ENCODE measurements around the gene ZNF556.

DNA sequence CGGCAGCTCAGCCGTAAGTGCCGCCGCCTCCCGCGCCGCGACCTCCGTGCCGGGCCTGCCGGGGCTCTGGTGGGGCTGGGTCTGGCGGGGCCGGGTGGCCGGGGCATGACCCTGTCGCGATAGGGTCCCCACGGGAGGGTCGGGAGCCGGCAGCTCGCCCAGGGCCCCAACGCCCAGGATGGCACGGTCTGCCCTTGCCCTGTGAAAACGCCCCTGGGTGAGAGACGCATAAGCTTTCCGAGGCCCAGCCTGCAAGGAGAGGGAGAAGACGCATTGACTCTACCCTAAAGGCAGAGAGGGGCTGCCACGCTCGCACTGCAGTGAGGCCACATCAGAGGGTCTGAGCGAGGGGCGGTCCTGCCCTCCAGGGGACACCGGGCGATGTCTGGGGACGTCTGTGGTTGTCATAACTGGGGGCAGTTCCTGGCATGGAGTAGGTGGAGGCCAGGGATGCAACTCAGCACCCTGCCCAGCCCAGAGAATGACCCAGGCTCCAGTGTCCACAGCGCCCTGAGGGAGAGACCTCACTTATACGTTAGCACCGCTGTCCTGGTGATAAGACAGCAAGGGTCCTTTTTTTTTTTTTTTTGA lies 46.9 kb upstream of the ZNF556 start:
- TF ChIP-seq POLR2AphosphoS5 (IDR thresholded peaks at IDR 0.05; ENCODE audit: borderline replicate concordance, low read depth, low read length) (no peak), EZH2 (IDR thresholded peaks at IDR 0.05) (no peak)
